Esophagus muscularis mucosa (tissue), 4 donors: ENCODE data around the gene CAV1.

Experiments
- EP300 ChIP-seq: sonication (generic); formaldehyde crosslinking; IDR thresholded peaks from one replicate; pipeline ENCODE4 v1.6.1; 2017; ENCODE audit warnings: antibody characterized with exemption
- POLR2A ChIP-seq: fragments of 450-650 bp; IDR thresholded peaks from one replicate; pipeline ENCODE4 v1.6.1; 2017; ENCODE audit warnings: antibody characterized with exemption, moderate library complexity, mild to moderate bottlenecking, low read depth
- POLR2AphosphoS5 ChIP-seq, 2 donors: sonication (generic); formaldehyde crosslinking; IDR thresholded peaks; one replicate each; pipeline ENCODE4 v1.6.1; 2017; ENCODE audit warnings: antibody characterized with exemption in 2 of 2
- TF ChIP-seq, protein P1 (sequence below), 3 experiments: fragments of 200-600 bp in 2 of 3; fragments of 450-650 bp in 1 of 3; sonication (generic) in 2 of 3; IDR thresholded peaks; one replicate each; pipeline ENCODE4 v1.5.1; 2017 to 2019; ENCODE audit warnings: antibody characterized with exemption in 3 of 3, mild to moderate bottlenecking in 2 of 3, moderate library complexity in 1 of 3

- TF ChIP-seq POLR2A = no peak
- TF ChIP-seq, protein P1, sequence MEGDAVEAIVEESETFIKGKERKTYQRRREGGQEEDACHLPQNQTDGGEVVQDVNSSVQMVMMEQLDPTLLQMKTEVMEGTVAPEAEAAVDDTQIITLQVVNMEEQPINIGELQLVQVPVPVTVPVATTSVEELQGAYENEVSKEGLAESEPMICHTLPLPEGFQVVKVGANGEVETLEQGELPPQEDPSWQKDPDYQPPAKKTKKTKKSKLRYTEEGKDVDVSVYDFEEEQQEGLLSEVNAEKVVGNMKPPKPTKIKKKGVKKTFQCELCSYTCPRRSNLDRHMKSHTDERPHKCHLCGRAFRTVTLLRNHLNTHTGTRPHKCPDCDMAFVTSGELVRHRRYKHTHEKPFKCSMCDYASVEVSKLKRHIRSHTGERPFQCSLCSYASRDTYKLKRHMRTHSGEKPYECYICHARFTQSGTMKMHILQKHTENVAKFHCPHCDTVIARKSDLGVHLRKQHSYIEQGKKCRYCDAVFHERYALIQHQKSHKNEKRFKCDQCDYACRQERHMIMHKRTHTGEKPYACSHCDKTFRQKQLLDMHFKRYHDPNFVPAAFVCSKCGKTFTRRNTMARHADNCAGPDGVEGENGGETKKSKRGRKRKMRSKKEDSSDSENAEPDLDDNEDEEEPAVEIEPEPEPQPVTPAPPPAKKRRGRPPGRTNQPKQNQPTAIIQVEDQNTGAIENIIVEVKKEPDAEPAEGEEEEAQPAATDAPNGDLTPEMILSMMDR (IDR thresholded peaks at IDR 0.05) = no peak
- TF ChIP-seq POLR2AphosphoS5 (IDR thresholded peaks at IDR 0.05) = no peak
- no peak for TF ChIP-seq EP300
Observed at GRCh38 chr7:116510795-116511194, 14.0 kb upstream of the CAV1 start.
